GM18517 (cell line): ENCODE data around the gene MITF.

Experiments used
- ATAC-seq: cut with Tn5 transposase; IDR thresholded peaks from one replicate; pipeline ENCODE4 v1.9.1; 2021; ENCODE audit warnings: mild to moderate bottlenecking, moderate library complexity; ENCODE audit not compliant: unreplicated experiment

The MITF gene

GRCh38 chr3:70000563-70001081, 261.4 kb downstream of the MITF start:
- ATAC-seq, result no peak

- no peak for ATAC-seq
Observed at GRCh38 chr3:70003119-70003518, 263.9 kb downstream of the MITF start.

- ATAC-seq, result no peak
Observed at GRCh38 chr3:70006089-70006488, 266.8 kb downstream of the MITF start.

GRCh38 chr3:70010346-70010745, 271.1 kb downstream of the MITF start:
- no peak for ATAC-seq

GRCh38 chr3:70011582-70011981, 272.3 kb downstream of the MITF start:
- no peak for ATAC-seq
